Activated CD4-positive, alpha-beta T cell treated with anti-CD3 and anti-CD28 coated beads, Interleukin-2, amount 10 ng/mL, durations not matched to agents 7 days and 5 days (primary cell): ENCODE data around the gene TNFAIP8L3. TPM values are rescaled to one million over a fixed set of nuclear protein-coding genes. Genes with fewer than 3 reads are reported as not detected.

Experiments used
- CTCF ChIA-PET: fragments of 350-600 bp; sonication (Branson Sonifier 250); formaldehyde crosslinking; loops from one replicate; lab custom pipeline; 2021; ENCODE audit warnings: antibody characterized with exemption; lab: Charles Lee
- POLR2A ChIA-PET: fragments of 350-600 bp; sonication (Branson Sonifier 250); formaldehyde crosslinking; loops from one replicate; lab custom pipeline; 2021; ENCODE audit warnings: antibody characterized with exemption; lab: Charles Lee
- DNase-seq: peaks from one replicate; pipeline ENCODE4 v3.0.0-alpha.2; 2020
- H3K27ac Mint-ChIP-seq: one replicate; pipeline ENCODE4 v1.8.0; 2021; ENCODE audit warnings: mild to moderate bottlenecking, moderate library complexity, mixed read lengths
- H3K27me3 Mint-ChIP-seq: one replicate; pipeline ENCODE4 v1.8.0; 2021; ENCODE audit warnings: mixed read lengths
- H3K36me3 Mint-ChIP-seq: one replicate; pipeline ENCODE4 v1.8.0; 2021; ENCODE audit warnings: low read depth, mixed read lengths
- H3K4me1 Mint-ChIP-seq: one replicate; pipeline ENCODE4 v1.8.0; 2021; ENCODE audit warnings: mixed read lengths
- H3K4me3 Mint-ChIP-seq: one replicate; pipeline ENCODE4 v1.8.0; 2021; ENCODE audit warnings: mild to moderate bottlenecking, moderate library complexity, mixed read lengths
- H3K9me3 Mint-ChIP-seq: one replicate; pipeline ENCODE4 v1.8.0; 2021; ENCODE audit warnings: mixed read lengths
- total RNA-seq, 2 experiments: library from RNA; stranded (reverse); gene quantifications; one replicate each; pipeline ENCODE4 v1.2.3, GENCODE V29; 2021

Gene TNFAIP8L3
- total RNA-seq, 2 experiments from 2014 or later: not detected

GRCh38 chr15:51093839-51094605, 684 bp downstream of the TNFAIP8L3 start:
- Mint-ChIP-seq H3K27ac (no peak overlapping the region), H3K4me1 (peaks cover 9% of the 10 kb centered on the region), H3K36me3 (peaks cover 1% of the 10 kb centered on the region), H3K4me3 (peak overlapping the region; percentile 54), H3K9me3 (no peaks in the 10 kb centered on the region), H3K27me3 (peaks cover 89% of the 10 kb centered on the region)
- no peak for DNase-seq
- POLR2A ChIA-PET: no interaction called here
- CTCF ChIA-PET: no interaction called here

GRCh38 chr15:51093488-51093838, 1.2 kb downstream of the TNFAIP8L3 start:
- peaks cover 1% of the 10 kb centered on the region for H3K36me3 Mint-ChIP-seq
- peaks cover 87% of the 10 kb centered on the region for H3K27me3 Mint-ChIP-seq
- no peak for DNase-seq
- POLR2A ChIA-PET: no interaction called here
- H3K27ac Mint-ChIP-seq: no peak overlapping the region
- H3K4me3 Mint-ChIP-seq: no peak overlapping the region
- peaks cover 9% of the 10 kb centered on the region for H3K4me1 Mint-ChIP-seq
- H3K9me3 Mint-ChIP-seq: no peaks in the 10 kb centered on the region
- CTCF ChIA-PET: no interaction called here

- CTCF ChIA-PET: no interaction called here
- no peak overlapping the region for H3K27ac Mint-ChIP-seq
- no peaks in the 10 kb centered on the region for H3K9me3 Mint-ChIP-seq
Measured at GRCh38 chr15:51092480-51093040, 2.1 kb downstream of the TNFAIP8L3 start.

GRCh38 chr15:51090753-51091152, 4.0 kb downstream of the TNFAIP8L3 start:
- no peak for DNase-seq
- ChIA-PET POLR2A (no interaction called here), CTCF (interaction anchor here (0.9 kb wide), 1 partner anchor 9 kb away, joined by 3 read pairs; no protein-coding TSS in a partner anchor)
- no peak overlapping the region for H3K4me3 Mint-ChIP-seq
- peaks cover 1% of the 10 kb centered on the region for H3K36me3 Mint-ChIP-seq
- H3K27me3 Mint-ChIP-seq: peaks cover 69% of the 10 kb centered on the region
- H3K9me3 Mint-ChIP-seq: no peaks in the 10 kb centered on the region
- H3K27ac Mint-ChIP-seq: no peak overlapping the region
- peaks cover 9% of the 10 kb centered on the region for H3K4me1 Mint-ChIP-seq

More at GRCh38 chr15:51092480-51093040, 2.1 kb downstream of the TNFAIP8L3 start:
- H3K36me3 Mint-ChIP-seq: peaks cover 1% of the 10 kb centered on the region
- H3K4me1 Mint-ChIP-seq: peaks cover 9% of the 10 kb centered on the region
- peaks cover 83% of the 10 kb centered on the region for H3K27me3 Mint-ChIP-seq
- POLR2A ChIA-PET: no interaction called here
- no peak for DNase-seq
- H3K4me3 Mint-ChIP-seq: no peak overlapping the region

- Mint-ChIP-seq H3K27me3 (peaks cover 60% of the 10 kb centered on the region), H3K9me3 (no peaks in the 10 kb centered on the region), H3K36me3 (no peaks in the 10 kb centered on the region), H3K4me1 (peaks cover 7% of the 10 kb centered on the region), H3K4me3 (no peak overlapping the region), H3K27ac (no peak overlapping the region)
- DNase-seq: no peak
- POLR2A ChIA-PET: no interaction called here
- CTCF ChIA-PET: interaction anchor here (1.0 kb wide), 1 partner anchor 12 kb away, joined by 3 read pairs; no protein-coding TSS in a partner anchor
Measured at GRCh38 chr15:51089699-51090453, 4.8 kb downstream of the TNFAIP8L3 start.

GRCh38 chr15:51089041-51089440, 5.7 kb downstream of the TNFAIP8L3 start:
- H3K27me3 Mint-ChIP-seq: peaks cover 59% of the 10 kb centered on the region
- peaks cover 6% of the 10 kb centered on the region for H3K4me1 Mint-ChIP-seq
- POLR2A ChIA-PET: no interaction called here
- CTCF ChIA-PET: interaction anchor here (1.0 kb wide), 1 partner anchor 11 kb away, joined by 3 read pairs; no protein-coding TSS in a partner anchor
- no peak overlapping the region for H3K27ac Mint-ChIP-seq
- no peak overlapping the region for H3K4me3 Mint-ChIP-seq
- H3K36me3 Mint-ChIP-seq: no peaks in the 10 kb centered on the region
- no peaks in the 10 kb centered on the region for H3K9me3 Mint-ChIP-seq
- DNase-seq: no peak

- Mint-ChIP-seq H3K4me1 (peaks cover 2% of the 10 kb centered on the region), H3K27ac (no peak overlapping the region), H3K9me3 (no peaks in the 10 kb centered on the region), H3K4me3 (no peak overlapping the region), H3K36me3 (no peaks in the 10 kb centered on the region), H3K27me3 (peaks cover 54% of the 10 kb centered on the region)
- POLR2A ChIA-PET: no interaction called here
- CTCF ChIA-PET: no interaction called here
- no peak for DNase-seq
Measured at GRCh38 chr15:51088585-51088984, 6.1 kb downstream of the TNFAIP8L3 start.

GRCh38 chr15:51087513-51087912, 7.2 kb downstream of the TNFAIP8L3 start:
- DNase-seq: no peak
- Mint-ChIP-seq H3K4me1 (no peaks in the 10 kb centered on the region), H3K4me3 (no peak overlapping the region), H3K9me3 (no peaks in the 10 kb centered on the region), H3K36me3 (no peaks in the 10 kb centered on the region), H3K27ac (no peak overlapping the region), H3K27me3 (peaks cover 43% of the 10 kb centered on the region)
- ChIA-PET CTCF (interaction anchor here (1.1 to 3.3 kb wide), 3 partner anchors 9 to 46 kb away, joined by 3 to 14 read pairs (median 4); no protein-coding TSS in a partner anchor), POLR2A (no interaction called here)

- ChIA-PET CTCF (interaction anchor here (1.1 to 3.3 kb wide), 3 partner anchors 8 to 47 kb away, joined by 3 to 14 read pairs (median 4); no protein-coding TSS in a partner anchor), POLR2A (no interaction called here)
- no peaks in the 10 kb centered on the region for H3K9me3 Mint-ChIP-seq
- H3K36me3 Mint-ChIP-seq: no peaks in the 10 kb centered on the region
- DNase-seq: no peak
- H3K27ac Mint-ChIP-seq: no peak overlapping the region
- H3K4me1 Mint-ChIP-seq: no peaks in the 10 kb centered on the region
- H3K4me3 Mint-ChIP-seq: no peak overlapping the region
- H3K27me3 Mint-ChIP-seq: peaks cover 32% of the 10 kb centered on the region
Measured at GRCh38 chr15:51086409-51086808, 8.3 kb downstream of the TNFAIP8L3 start.

- no peaks in the 10 kb centered on the region for H3K9me3 Mint-ChIP-seq
- no peaks in the 10 kb centered on the region for H3K4me1 Mint-ChIP-seq
- no peaks in the 10 kb centered on the region for H3K36me3 Mint-ChIP-seq
- peaks cover 26% of the 10 kb centered on the region for H3K27me3 Mint-ChIP-seq
- no peak for DNase-seq
- no peak overlapping the region for H3K4me3 Mint-ChIP-seq
- no peak overlapping the region for H3K27ac Mint-ChIP-seq
- POLR2A ChIA-PET: interaction anchor here (0.6 kb wide), 1 partner anchor 331 kb away, joined by 3 read pairs; no protein-coding TSS in a partner anchor
- CTCF ChIA-PET: interaction anchor here (0.6 to 3.3 kb wide), 2 partner anchors 10 to 63 kb away, joined by 3 to 14 read pairs; no protein-coding TSS in a partner anchor
Measured at GRCh38 chr15:51085764-51086163, 8.9 kb downstream of the TNFAIP8L3 start.

GRCh38 chr15:51083641-51084166, 11.0 kb downstream of the TNFAIP8L3 start:
- H3K4me3 Mint-ChIP-seq: no peak overlapping the region
- no peaks in the 10 kb centered on the region for H3K36me3 Mint-ChIP-seq
- DNase-seq: no peak
- no peaks in the 10 kb centered on the region for H3K9me3 Mint-ChIP-seq
- peaks cover 2% of the 10 kb centered on the region for H3K4me1 Mint-ChIP-seq
- peaks cover 7% of the 10 kb centered on the region for H3K27me3 Mint-ChIP-seq
- no peak overlapping the region for H3K27ac Mint-ChIP-seq
- POLR2A ChIA-PET: no interaction called here
- CTCF ChIA-PET: no interaction called here

GRCh38 chr15:51082246-51082645, 12.5 kb downstream of the TNFAIP8L3 start:
- Mint-ChIP-seq H3K27ac (no peak overlapping the region), H3K4me1 (peaks cover 12% of the 10 kb centered on the region), H3K36me3 (no peaks in the 10 kb centered on the region), H3K9me3 (no peaks in the 10 kb centered on the region), H3K27me3 (peaks cover 3% of the 10 kb centered on the region), H3K4me3 (no peak overlapping the region)
- ChIA-PET CTCF (no interaction called here), POLR2A (no interaction called here)
- no peak for DNase-seq
